GM19025 (cell line): ENCODE results near the gene KCTD1.

Experiments
- ATAC-seq: cut with Tn5 transposase; IDR thresholded peaks from one replicate; pipeline ENCODE4 v1.9.1; 2021; ENCODE audit warnings: mild to moderate bottlenecking, low read depth, moderate library complexity; ENCODE audit not compliant: unreplicated experiment

Gene KCTD1

GRCh38 chr18:26406324-26406723 lies 142.0 kb downstream of the KCTD1 start:
- no peak for ATAC-seq

GRCh38 chr18:26405190-26405801 lies 143.1 kb downstream of the KCTD1 start:
- ATAC-seq, result peak; percentile 94
